ENCODE data around the gene DSCAML1. TPM values are rescaled to one million over a fixed set of nuclear protein-coding genes. Genes with fewer than 3 reads are reported as not detected.

Gene DSCAML1
- total and polyA plus RNA-seq, 9 of the 15 experiments (the other 6 are each of a cell fraction or from before 2014, with no cell fraction given): not detected

GRCh38 chr11:117795638-117796455 lies 1.2 kb downstream of the DSCAML1 start:
- WGBS (ENCODE audit: insufficient coverage, low coverage, missing lambda C conversion rate): 33% methylated on average over 42 of the region's 53 CpGs
- DNase-seq (ENCODE audit: extremely low read depth in 1 of 4, low spot score in 3 of 4) (no peak), ATAC-seq (no peak), FAIRE-seq (no peak)
- H4K20me1 ChIP-seq (replicated peaks; ENCODE audit: control insufficient read depth, insufficient read depth, low read length): peaks cover 5% of the 10 kb centered on the region; the same call in 1 of the 2 replicates
- POLR2A ChIA-PET: no interaction called here
- H3K9me1 ChIP-seq (ENCODE audit: control insufficient read depth, insufficient read depth, low read length): no peaks in the 10 kb centered on the region
- no peak overlapping the region for H3K9ac ChIP-seq (ENCODE audit: insufficient read depth in 1 of 2, low read depth in 2 of 2, low read length in 2 of 2)
- intact Hi-C loops (cut with micrococcal nuclease) (no loop called here), in situ Hi-C loops (cut with MboI) (no loop called here)
- no TSS peak for BruUV-seq (replicated peaks)
- H3K4me1 ChIP-seq (replicated peaks in 1 of 2; ENCODE audit: control insufficient read depth in 2 of 2, insufficient read depth in 2 of 2, low read length in 2 of 2): peaks cover 0 to 19% of the 10 kb centered on the region in 2 experiments; a peak in 1 of 5 replicates
- H3K4me2 ChIP-seq (ENCODE audit: insufficient read depth, low read length): no peak overlapping the region
- no peak overlapping the region for H2AFZ ChIP-seq (ENCODE audit: low read depth, low read length)
- CTCF ChIA-PET (ENCODE audit: low intra/inter-chr PET ratio): no interaction called here
- no peaks in the 10 kb centered on the region for H3K9me3 ChIP-seq (replicated peaks; ENCODE audit: control insufficient read depth, insufficient read depth, low read depth, low read length)
- no peaks in the 10 kb centered on the region for H3K79me2 ChIP-seq (ENCODE audit: control insufficient read depth, insufficient read depth, low read length)
- peaks cover 28 to 73% of the 10 kb centered on the region in 2 experiments; a peak in 4 of 5 replicates for H3K27me3 ChIP-seq (ENCODE audit: control insufficient read depth in 2 of 2, insufficient read depth in 2 of 2, low read length in 2 of 2)
- no peak overlapping the region for H3K27ac ChIP-seq (ENCODE audit: extremely low read depth, low read depth, low read length)
- H3K36me3 ChIP-seq (ENCODE audit: control insufficient read depth, insufficient read depth, low read length): no peaks in the 10 kb centered on the region
- H3K4me3 ChIP-seq: no peak overlapping the region
- TF ChIP-seq CHD4 (IDR thresholded peaks at IDR 0.05; ENCODE audit: insufficient read depth, insufficient replicate concordance, low read depth, low read length, poor library complexity, severe bottlenecking): no peak
- no peak for TF ChIP-seq ZNF282 (CRISPR knock-in tag; IDR thresholded peaks at IDR 0.05)
- no peak for TF ChIP-seq RFX1 (IDR thresholded peaks at IDR 0.05)
- no peak for TF ChIP-seq HNRNPLL (IDR thresholded peaks at IDR 0.05; ENCODE audit: low read depth, low read length, poor library complexity, severe bottlenecking)
- no peak for TF ChIP-seq HMG20B (CRISPR knock-in tag; IDR thresholded peaks at IDR 0.05)
- TF ChIP-seq PREB (CRISPR knock-in tag; IDR thresholded peaks at IDR 0.05): no peak
- no peak for TF ChIP-seq ATF4 (CRISPR knock-in tag; IDR thresholded peaks at IDR 0.05)
- no peak for TF ChIP-seq ZKSCAN1 (IDR thresholded peaks at IDR 0.05; ENCODE audit: low read depth, low read length)
- no peak for TF ChIP-seq SMAD4 (CRISPR knock-in tag; conservative IDR thresholded peaks at IDR 0.05)
- no peak for TF ChIP-seq NCOA2 (IDR thresholded peaks at IDR 0.05; ENCODE audit: partially characterized antibody in 2 of 2)
- TF ChIP-seq SP2 (IDR thresholded peaks at IDR 0.05; ENCODE audit: extremely low read depth, low read depth, low read length, poor library complexity, severe bottlenecking): no peak
- no peak for TF ChIP-seq PPARD (CRISPR knock-in tag; IDR thresholded peaks at IDR 0.05)
- no peak for TF ChIP-seq EP300 (IDR thresholded peaks at IDR 0.05; ENCODE audit: low read length)
- no peak for TF ChIP-seq MXD1 (CRISPR knock-in tag; IDR thresholded peaks at IDR 0.05; ENCODE audit: borderline replicate concordance, poor library complexity, severe bottlenecking)
- no peak for TF ChIP-seq CBFA2T2 (conservative IDR thresholded peaks at IDR 0.05)

Measured in K562 (cell line).